Keratinocyte (primary cell): Measurements from ENCODE around the gene ZNF471.

Source experiments
- EZH2 ChIP-seq: IDR thresholded peaks from one replicate; pipeline ENCODE4 v1.6.1; 2012; ENCODE audit warnings: inconsistent platforms, mild to moderate bottlenecking, low read length, moderate library complexity
- TF ChIP-seq, protein P1 (sequence below), 3 experiments: IDR thresholded peaks in 1 of 3; conservative IDR thresholded peaks in 1 of 3; optimal IDR thresholded peaks in 1 of 3; 2 replicates in 2 of 3; 3 replicates in 1 of 3; pipeline versions ENCODE3 to v1.5.1; 2011; ENCODE audit warnings: low read length in 3 of 3, mild to moderate bottlenecking in 3 of 3, moderate library complexity in 2 of 3, control low read depth in 1 of 3, inconsistent platforms in 1 of 3; ENCODE audit not compliant: insufficient read depth in 2 of 3; ENCODE audit errors: extremely low read depth in 1 of 3

DNA sequence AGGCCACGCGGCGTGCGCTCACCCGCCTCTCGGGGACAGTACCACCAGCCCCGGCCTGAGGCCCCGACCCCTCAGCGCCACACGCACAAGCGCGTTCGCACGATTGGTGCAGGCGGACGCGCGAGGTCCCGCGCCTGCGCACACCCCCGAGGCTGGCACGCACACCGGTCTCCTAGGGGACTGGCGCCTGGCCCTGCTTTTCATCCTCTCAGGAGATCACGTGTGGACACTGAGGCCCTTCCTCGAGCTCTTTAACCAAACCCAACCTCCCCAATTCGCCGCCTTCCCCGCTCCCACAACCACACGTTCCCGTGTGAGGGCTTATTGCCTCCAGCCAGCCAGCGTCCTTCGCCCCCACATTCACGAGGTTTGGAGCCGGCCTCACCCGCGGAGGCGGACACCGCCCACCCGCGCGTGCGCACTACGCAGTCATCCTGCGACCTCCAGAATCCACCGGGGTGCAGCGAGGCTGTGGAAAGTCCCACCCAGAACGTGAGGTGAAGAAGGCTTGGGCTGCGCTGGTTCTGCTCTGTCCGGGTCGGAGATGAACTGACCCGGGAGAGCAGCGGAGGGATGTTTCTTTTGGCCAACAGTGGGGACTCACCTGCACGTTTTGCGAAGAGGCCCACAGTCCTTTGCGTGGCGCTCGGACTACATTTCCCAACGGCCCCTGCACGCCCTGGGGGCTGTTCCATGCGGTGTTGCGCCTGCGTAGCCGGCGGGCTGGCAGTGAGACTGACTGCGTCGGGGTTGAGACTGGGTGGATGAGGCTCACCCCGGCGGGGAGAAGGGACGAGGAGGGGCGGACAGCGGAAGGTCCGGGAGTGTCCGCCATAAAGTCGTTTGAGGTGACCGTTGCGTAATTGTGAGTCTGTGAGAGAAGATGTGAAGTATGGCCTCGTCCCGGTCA, 30.0 kb upstream of the ZNF471 start:
- TF ChIP-seq, protein P1, sequence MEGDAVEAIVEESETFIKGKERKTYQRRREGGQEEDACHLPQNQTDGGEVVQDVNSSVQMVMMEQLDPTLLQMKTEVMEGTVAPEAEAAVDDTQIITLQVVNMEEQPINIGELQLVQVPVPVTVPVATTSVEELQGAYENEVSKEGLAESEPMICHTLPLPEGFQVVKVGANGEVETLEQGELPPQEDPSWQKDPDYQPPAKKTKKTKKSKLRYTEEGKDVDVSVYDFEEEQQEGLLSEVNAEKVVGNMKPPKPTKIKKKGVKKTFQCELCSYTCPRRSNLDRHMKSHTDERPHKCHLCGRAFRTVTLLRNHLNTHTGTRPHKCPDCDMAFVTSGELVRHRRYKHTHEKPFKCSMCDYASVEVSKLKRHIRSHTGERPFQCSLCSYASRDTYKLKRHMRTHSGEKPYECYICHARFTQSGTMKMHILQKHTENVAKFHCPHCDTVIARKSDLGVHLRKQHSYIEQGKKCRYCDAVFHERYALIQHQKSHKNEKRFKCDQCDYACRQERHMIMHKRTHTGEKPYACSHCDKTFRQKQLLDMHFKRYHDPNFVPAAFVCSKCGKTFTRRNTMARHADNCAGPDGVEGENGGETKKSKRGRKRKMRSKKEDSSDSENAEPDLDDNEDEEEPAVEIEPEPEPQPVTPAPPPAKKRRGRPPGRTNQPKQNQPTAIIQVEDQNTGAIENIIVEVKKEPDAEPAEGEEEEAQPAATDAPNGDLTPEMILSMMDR (optimal IDR thresholded peaks at IDR 0.05 in 1 of 3, IDR thresholded peaks at IDR 0.05 in 1 of 3, conservative IDR thresholded peaks at IDR 0.05 in 1 of 3; ENCODE audit: extremely low read depth in 1 of 3, insufficient read depth in 2 of 3, low read length in 3 of 3) = no peak
- no peak for TF ChIP-seq EZH2
